HepG2 (cell line): ENCODE measurements around the gene UBTD1. TPM values are rescaled to one million over a fixed set of nuclear protein-coding genes. Genes with fewer than 3 reads are reported as not detected.

Experiments
- ATAD3A ChIP-seq: sonication (generic); formaldehyde crosslinking; IDR thresholded peaks from 2 replicates; pipeline ENCODE4 v1.4.0; 2020; ENCODE audit warnings: missing genetic modification reagents
- FOXC1 ChIP-seq: sonication (generic); formaldehyde crosslinking; IDR thresholded peaks from 2 replicates; pipeline ENCODE4 v1.8.0; 2022; ENCODE audit warnings: mild to moderate bottlenecking, missing genetic modification reagents, borderline replicate concordance
- HNRNPL ChIP-seq: fragments of 200-400 bp; formaldehyde crosslinking; IDR thresholded peaks from 2 replicates; pipeline ENCODE4 v1.6.1; 2017; ENCODE audit warnings: mild to moderate bottlenecking, low read depth, low read length
- HOXA3 ChIP-seq: sonication (generic); formaldehyde crosslinking; IDR thresholded peaks from 2 replicates; pipeline ENCODE4 v1.5.0; 2020; ENCODE audit warnings: missing genetic modification reagents
- RCOR2 ChIP-seq: IDR thresholded peaks from 2 replicates; pipeline ENCODE4 v1.6.1; 2016; ENCODE audit warnings: missing biosample characterization, missing genetic modification reagents
- SOX6 ChIP-seq, 2 experiments: fragments of 450-650 bp in 1 of 2; sonication (generic) in 1 of 2; formaldehyde crosslinking in 1 of 2; IDR thresholded peaks; 2 replicates each; pipeline versions ENCODE4 v1.4.0 to v1.6.1; 2017 to 2020; ENCODE audit warnings: antibody characterized with exemption in 1 of 2, mild to moderate bottlenecking in 1 of 2, missing genetic modification reagents in 1 of 2
- STAG1 ChIP-seq: sonication (generic); formaldehyde crosslinking; IDR thresholded peaks from 2 replicates; pipeline ENCODE4 v1.4.0; 2020; ENCODE audit warnings: missing genetic modification reagents
- ZKSCAN5 ChIP-seq: sonication (generic); formaldehyde crosslinking; IDR thresholded peaks from 2 replicates; pipeline ENCODE4 v1.5.1; 2020; ENCODE audit warnings: mild to moderate bottlenecking, missing genetic modification reagents
- ZNF33A ChIP-seq: sonication (generic); formaldehyde crosslinking; IDR thresholded peaks from 2 replicates; pipeline ENCODE4 v1.5.1; 2020; ENCODE audit warnings: missing genetic modification reagents, mild to moderate bottlenecking, moderate library complexity, borderline replicate concordance
- ZNF354B ChIP-seq: sonication (generic); formaldehyde crosslinking; IDR thresholded peaks from 2 replicates; pipeline ENCODE4 v1.8.0; 2022; ENCODE audit warnings: mild to moderate bottlenecking, missing genetic modification reagents
- ZNF432 ChIP-seq: sonication (generic); formaldehyde crosslinking; IDR thresholded peaks from 2 replicates; pipeline ENCODE4 v1.5.0; 2020; ENCODE audit warnings: missing genetic modification reagents, mild to moderate bottlenecking, borderline replicate concordance
- ZNF441 ChIP-seq: sonication (generic); formaldehyde crosslinking; IDR thresholded peaks from 2 replicates; pipeline ENCODE4 v1.7.0; 2021; ENCODE audit warnings: missing genetic modification reagents, borderline replicate concordance
- ZNF530 ChIP-seq: sonication (generic); formaldehyde crosslinking; IDR thresholded peaks from 2 replicates; pipeline ENCODE4 v1.5.0; 2020; ENCODE audit warnings: low read depth, mild to moderate bottlenecking, missing genetic modification reagents
- ZNF605 ChIP-seq: sonication (generic); formaldehyde crosslinking; IDR thresholded peaks from 2 replicates; pipeline ENCODE4 v1.8.0; 2022; ENCODE audit warnings: mild to moderate bottlenecking, missing genetic modification reagents
- ZNF660 ChIP-seq: sonication (generic); formaldehyde crosslinking; IDR thresholded peaks from 2 replicates; pipeline ENCODE4 v1.5.1; 2020; ENCODE audit warnings: mild to moderate bottlenecking, low read depth, missing genetic modification reagents, borderline replicate concordance
- ZNF788 ChIP-seq: sonication (generic); formaldehyde crosslinking; IDR thresholded peaks from 2 replicates; pipeline ENCODE4 v1.5.0; 2020; ENCODE audit warnings: mild to moderate bottlenecking, missing genetic modification reagents, borderline replicate concordance
- polyA plus RNA-seq, 8 experiments: library from polyadenylated mRNA; depleted of rRNA in 3 of 8; stranded (reverse) in 7 of 8; unstranded in 1 of 8; fragments of >200 nt; fragmentation: Illumina TruSeq in 4 of 8; extraction: Trizol in 4 of 8; gene quantifications; 2 replicates each; pipeline versions ENCODE4 v1.2.1 to v1.2.3, GENCODE V29; 2011 to 2016; ENCODE audit warnings: low read depth in 4 of 8, missing spikeins in 1 of 8, mixed read lengths in 1 of 8; ENCODE audit not compliant: insufficient read depth in 1 of 8
- total RNA-seq, 5 experiments: library from RNA; depleted of rRNA; stranded (reverse); fragments of >200 nt; fragmentation: Illumina TruSeq; extraction: Trizol; gene quantifications; 2 replicates each; pipeline ENCODE4 v1.2.3, GENCODE V29; 2016; ENCODE audit warnings: low read depth in 1 of 5
- TF ChIP-seq, protein P1 (sequence below): sonication (generic); formaldehyde crosslinking; IDR thresholded peaks from 2 replicates; pipeline ENCODE4 v1.4.0; 2020; ENCODE audit warnings: missing genetic modification reagents
- TF ChIP-seq, protein P2 (sequence below): sonication (generic); formaldehyde crosslinking; IDR thresholded peaks from 2 replicates; pipeline ENCODE4 v1.5.0; 2020; ENCODE audit warnings: missing genetic modification reagents, mild to moderate bottlenecking, borderline replicate concordance
- TF ChIP-seq, protein P3 (sequence below): fragments of 450-650 bp; IDR thresholded peaks from 2 replicates; pipeline ENCODE4 v1.6.1; 2017
- TF ChIP-seq, protein P4 (sequence below): sonication (generic); formaldehyde crosslinking; IDR thresholded peaks from 2 replicates; pipeline ENCODE4 v1.4.0; 2020; ENCODE audit warnings: missing genetic modification reagents, borderline replicate concordance

Gene UBTD1
- total and polyA plus RNA-seq, 2 of the 13 experiments (the other 11 are each of a cell fraction or from before 2014, with no cell fraction given), result 7.9 to 10.0 TPM

DNA sequence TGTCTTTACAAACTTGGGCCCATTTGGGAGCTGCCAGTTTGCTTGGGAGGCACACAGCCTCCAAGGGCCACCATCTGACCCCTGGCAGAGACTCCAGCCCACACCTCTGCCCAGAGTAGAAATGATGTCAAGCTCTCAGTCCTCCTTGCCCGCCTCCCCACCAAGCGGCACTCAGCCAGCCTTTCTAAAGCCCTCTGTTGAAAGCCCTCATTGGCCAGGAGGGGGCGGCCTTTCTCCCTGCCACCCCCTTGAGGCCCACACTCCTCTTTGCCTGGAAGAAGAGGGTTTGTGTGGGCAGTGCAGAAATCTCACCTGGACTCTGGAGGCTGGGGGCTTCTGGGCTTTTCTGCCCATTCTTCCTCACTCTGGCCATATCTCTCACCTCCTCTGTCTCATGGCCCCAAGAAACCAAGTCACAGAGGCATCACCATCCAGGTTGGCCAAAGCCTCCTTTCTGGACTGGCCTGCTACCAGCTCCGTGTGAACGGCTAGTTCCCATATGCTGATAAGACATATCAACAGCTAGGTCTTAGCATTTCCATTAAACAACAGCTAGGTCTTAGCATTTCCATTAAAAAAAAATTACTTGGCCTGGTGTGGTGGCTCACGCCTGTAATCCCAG is 36.1 kb downstream of the UBTD1 start (continued):
- TF ChIP-seq ZNF530 (CRISPR knock-in tag) (no peak), STAG1 (peak; percentile 58), ZNF660 (CRISPR knock-in tag) (no peak), ATAD3A (no peak), ZNF33A (CRISPR knock-in tag) (no peak), ZNF788 (CRISPR knock-in tag) (no peak), RCOR2 (CRISPR knock-in tag) (no peak), ZNF432 (no peak), ZKSCAN5 (CRISPR knock-in tag) (no peak), ZNF441 (CRISPR knock-in tag) (no peak), HOXA3 (no peak), ZNF605 (0 out of 2 replicates have a peak, but pooled peaks have one; percentile 25), ZNF354B (CRISPR knock-in tag) (no peak), FOXC1 (CRISPR knock-in tag) (no peak), HNRNPL (0 out of 2 replicates have a peak, but pooled peaks have one; percentile 49), SOX6 (IDR thresholded peaks at IDR 0.05) (no peak), SOX6 (CRISPR knock-in tag; IDR thresholded peaks at IDR 0.05) (no peak)
- TF ChIP-seq, protein P1, sequence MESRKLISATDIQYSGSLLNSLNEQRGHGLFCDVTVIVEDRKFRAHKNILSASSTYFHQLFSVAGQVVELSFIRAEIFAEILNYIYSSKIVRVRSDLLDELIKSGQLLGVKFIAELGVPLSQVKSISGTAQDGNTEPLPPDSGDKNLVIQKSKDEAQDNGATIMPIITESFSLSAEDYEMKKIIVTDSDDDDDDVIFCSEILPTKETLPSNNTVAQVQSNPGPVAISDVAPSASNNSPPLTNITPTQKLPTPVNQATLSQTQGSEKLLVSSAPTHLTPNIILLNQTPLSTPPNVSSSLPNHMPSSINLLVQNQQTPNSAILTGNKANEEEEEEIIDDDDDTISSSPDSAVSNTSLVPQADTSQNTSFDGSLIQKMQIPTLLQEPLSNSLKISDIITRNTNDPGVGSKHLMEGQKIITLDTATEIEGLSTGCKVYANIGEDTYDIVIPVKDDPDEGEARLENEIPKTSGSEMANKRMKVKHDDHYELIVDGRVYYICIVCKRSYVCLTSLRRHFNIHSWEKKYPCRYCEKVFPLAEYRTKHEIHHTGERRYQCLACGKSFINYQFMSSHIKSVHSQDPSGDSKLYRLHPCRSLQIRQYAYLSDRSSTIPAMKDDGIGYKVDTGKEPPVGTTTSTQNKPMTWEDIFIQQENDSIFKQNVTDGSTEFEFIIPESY, result 0 out of 2 replicates have a peak, but pooled peaks have one; percentile 44
- TF ChIP-seq, protein P2, sequence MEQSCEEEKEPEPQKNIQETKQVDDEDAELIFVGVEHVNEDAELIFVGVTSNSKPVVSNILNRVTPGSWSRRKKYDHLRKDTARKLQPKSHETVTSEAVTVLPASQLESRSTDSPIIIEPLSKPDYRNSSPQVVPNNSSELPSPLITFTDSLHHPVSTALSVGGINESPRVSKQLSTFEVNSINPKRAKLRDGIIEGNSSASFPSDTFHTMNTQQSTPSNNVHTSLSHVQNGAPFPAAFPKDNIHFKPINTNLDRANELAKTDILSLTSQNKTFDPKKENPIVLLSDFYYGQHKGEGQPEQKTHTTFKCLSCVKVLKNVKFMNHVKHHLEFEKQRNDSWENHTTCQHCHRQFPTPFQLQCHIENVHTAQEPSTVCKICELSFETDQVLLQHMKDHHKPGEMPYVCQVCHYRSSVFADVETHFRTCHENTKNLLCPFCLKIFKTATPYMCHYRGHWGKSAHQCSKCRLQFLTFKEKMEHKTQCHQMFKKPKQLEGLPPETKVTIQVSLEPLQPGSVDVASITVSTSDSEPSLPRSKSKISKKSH (CRISPR knock-in tag), result no peak
- TF ChIP-seq, protein P3, sequence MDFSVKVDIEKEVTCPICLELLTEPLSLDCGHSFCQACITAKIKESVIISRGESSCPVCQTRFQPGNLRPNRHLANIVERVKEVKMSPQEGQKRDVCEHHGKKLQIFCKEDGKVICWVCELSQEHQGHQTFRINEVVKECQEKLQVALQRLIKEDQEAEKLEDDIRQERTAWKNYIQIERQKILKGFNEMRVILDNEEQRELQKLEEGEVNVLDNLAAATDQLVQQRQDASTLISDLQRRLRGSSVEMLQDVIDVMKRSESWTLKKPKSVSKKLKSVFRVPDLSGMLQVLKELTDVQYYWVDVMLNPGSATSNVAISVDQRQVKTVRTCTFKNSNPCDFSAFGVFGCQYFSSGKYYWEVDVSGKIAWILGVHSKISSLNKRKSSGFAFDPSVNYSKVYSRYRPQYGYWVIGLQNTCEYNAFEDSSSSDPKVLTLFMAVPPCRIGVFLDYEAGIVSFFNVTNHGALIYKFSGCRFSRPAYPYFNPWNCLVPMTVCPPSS, result no peak
- TF ChIP-seq, protein P4, sequence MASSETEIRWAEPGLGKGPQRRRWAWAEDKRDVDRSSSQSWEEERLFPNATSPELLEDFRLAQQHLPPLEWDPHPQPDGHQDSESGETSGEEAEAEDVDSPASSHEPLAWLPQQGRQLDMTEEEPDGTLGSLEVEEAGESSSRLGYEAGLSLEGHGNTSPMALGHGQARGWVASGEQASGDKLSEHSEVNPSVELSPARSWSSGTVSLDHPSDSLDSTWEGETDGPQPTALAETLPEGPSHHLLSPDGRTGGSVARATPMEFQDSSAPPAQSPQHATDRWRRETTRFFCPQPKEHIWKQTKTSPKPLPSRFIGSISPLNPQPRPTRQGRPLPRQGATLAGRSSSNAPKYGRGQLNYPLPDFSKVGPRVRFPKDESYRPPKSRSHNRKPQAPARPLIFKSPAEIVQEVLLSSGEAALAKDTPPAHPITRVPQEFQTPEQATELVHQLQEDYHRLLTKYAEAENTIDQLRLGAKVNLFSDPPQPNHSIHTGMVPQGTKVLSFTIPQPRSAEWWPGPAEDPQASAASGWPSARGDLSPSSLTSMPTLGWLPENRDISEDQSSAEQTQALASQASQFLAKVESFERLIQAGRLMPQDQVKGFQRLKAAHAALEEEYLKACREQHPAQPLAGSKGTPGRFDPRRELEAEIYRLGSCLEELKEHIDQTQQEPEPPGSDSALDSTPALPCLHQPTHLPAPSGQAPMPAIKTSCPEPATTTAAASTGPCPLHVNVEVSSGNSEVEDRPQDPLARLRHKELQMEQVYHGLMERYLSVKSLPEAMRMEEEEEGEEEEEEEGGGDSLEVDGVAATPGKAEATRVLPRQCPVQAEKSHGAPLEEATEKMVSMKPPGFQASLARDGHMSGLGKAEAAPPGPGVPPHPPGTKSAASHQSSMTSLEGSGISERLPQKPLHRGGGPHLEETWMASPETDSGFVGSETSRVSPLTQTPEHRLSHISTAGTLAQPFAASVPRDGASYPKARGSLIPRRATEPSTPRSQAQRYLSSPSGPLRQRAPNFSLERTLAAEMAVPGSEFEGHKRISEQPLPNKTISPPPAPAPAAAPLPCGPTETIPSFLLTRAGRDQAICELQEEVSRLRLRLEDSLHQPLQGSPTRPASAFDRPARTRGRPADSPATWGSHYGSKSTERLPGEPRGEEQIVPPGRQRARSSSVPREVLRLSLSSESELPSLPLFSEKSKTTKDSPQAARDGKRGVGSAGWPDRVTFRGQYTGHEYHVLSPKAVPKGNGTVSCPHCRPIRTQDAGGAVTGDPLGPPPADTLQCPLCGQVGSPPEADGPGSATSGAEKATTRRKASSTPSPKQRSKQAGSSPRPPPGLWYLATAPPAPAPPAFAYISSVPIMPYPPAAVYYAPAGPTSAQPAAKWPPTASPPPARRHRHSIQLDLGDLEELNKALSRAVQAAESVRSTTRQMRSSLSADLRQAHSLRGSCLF, result no peak
